OCI-LY3 (cell line): ENCODE data around the gene DROSHA.

ENCODE experiments used
- H2AFZ ChIP-seq: fragments of 200-600, 300-600 bp; shearing (Covaris generic); 2 replicates; pipeline ENCODE4 v1.6.0; 2014; ENCODE audit warnings: antibody characterized with exemption, low read depth, low read length
- H3K27ac ChIP-seq: fragments of 200-600, 300-600 bp; sonication (generic); 2 replicates; pipeline ENCODE4 v1.5.1; 2014; ENCODE audit warnings: mild to moderate bottlenecking, low read length, moderate library complexity, mixed read lengths
- H3K27me3 ChIP-seq: fragments of 200-600, 300-600 bp; sonication (generic); 2 replicates; pipeline ENCODE4 v1.6.1; 2014; ENCODE audit warnings: low read depth, low read length, mixed read lengths
- H3K36me3 ChIP-seq: fragments of 200-600, 300-600 bp; sonication (generic); replicated peaks from 2 replicates; pipeline ENCODE3; 2014; ENCODE audit warnings: low read depth, low read length, mixed read lengths
- H3K4me1 ChIP-seq: fragments of 300-600, 200-600 bp; sonication (generic); 2 replicates; pipeline ENCODE4 v1.6.1; 2014; ENCODE audit warnings: low read length, mixed read lengths
- H3K4me2 ChIP-seq: fragments of 200-600, 300-600 bp; sonication (generic); 2 replicates; pipeline ENCODE4 v1.6.1; 2014; ENCODE audit warnings: low read length, mixed read lengths
- H3K4me3 ChIP-seq: fragments of 300-600, 200-600 bp; sonication (generic); 2 replicates; pipeline ENCODE4 v1.5.1; 2014; ENCODE audit warnings: antibody characterized with exemption, mild to moderate bottlenecking, low read length, moderate library complexity
- H3K79me2 ChIP-seq: fragments of 300-600, 200-600 bp; shearing (Covaris generic); 2 replicates; pipeline ENCODE4 v1.6.1; 2014; ENCODE audit warnings: mild to moderate bottlenecking, low read length, mixed read lengths
- H3K9ac ChIP-seq: fragments of 300-600, 200-600 bp; shearing (Covaris generic); 2 replicates; pipeline ENCODE4 v1.6.0; 2014; ENCODE audit warnings: mild to moderate bottlenecking, low read length, moderate library complexity
- H3K9me3 ChIP-seq: fragments of 200-600, 300-600 bp; shearing (Covaris generic); 2 replicates; pipeline ENCODE4 v1.6.1; 2014; ENCODE audit warnings: low read length, mixed read lengths; ENCODE audit not compliant: insufficient read depth
- H4K20me1 ChIP-seq: fragments of 200-600, 300-600 bp; sonication (generic); 2 replicates; pipeline ENCODE4 v1.6.1; 2016; ENCODE audit warnings: low read length, mixed read lengths; ENCODE audit not compliant: insufficient read depth
- EZH2phosphoT487 ChIP-seq: fragments of 200-600 bp; shearing (Covaris generic); IDR thresholded peaks from 2 replicates; pipeline ENCODE4 v1.6.1; 2018; ENCODE audit warnings: antibody characterized with exemption, mixed run types, low read depth
- TF ChIP-seq, protein P1 (sequence below): fragments of 200-600, 300-600 bp; sonication (generic); IDR thresholded peaks from 2 replicates; pipeline ENCODE4 v1.5.1; 2014; ENCODE audit warnings: antibody characterized with exemption, low read length, low read depth

DROSHA gene, protein sequence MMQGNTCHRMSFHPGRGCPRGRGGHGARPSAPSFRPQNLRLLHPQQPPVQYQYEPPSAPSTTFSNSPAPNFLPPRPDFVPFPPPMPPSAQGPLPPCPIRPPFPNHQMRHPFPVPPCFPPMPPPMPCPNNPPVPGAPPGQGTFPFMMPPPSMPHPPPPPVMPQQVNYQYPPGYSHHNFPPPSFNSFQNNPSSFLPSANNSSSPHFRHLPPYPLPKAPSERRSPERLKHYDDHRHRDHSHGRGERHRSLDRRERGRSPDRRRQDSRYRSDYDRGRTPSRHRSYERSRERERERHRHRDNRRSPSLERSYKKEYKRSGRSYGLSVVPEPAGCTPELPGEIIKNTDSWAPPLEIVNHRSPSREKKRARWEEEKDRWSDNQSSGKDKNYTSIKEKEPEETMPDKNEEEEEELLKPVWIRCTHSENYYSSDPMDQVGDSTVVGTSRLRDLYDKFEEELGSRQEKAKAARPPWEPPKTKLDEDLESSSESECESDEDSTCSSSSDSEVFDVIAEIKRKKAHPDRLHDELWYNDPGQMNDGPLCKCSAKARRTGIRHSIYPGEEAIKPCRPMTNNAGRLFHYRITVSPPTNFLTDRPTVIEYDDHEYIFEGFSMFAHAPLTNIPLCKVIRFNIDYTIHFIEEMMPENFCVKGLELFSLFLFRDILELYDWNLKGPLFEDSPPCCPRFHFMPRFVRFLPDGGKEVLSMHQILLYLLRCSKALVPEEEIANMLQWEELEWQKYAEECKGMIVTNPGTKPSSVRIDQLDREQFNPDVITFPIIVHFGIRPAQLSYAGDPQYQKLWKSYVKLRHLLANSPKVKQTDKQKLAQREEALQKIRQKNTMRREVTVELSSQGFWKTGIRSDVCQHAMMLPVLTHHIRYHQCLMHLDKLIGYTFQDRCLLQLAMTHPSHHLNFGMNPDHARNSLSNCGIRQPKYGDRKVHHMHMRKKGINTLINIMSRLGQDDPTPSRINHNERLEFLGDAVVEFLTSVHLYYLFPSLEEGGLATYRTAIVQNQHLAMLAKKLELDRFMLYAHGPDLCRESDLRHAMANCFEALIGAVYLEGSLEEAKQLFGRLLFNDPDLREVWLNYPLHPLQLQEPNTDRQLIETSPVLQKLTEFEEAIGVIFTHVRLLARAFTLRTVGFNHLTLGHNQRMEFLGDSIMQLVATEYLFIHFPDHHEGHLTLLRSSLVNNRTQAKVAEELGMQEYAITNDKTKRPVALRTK (N-terminal part only)

DNA sequence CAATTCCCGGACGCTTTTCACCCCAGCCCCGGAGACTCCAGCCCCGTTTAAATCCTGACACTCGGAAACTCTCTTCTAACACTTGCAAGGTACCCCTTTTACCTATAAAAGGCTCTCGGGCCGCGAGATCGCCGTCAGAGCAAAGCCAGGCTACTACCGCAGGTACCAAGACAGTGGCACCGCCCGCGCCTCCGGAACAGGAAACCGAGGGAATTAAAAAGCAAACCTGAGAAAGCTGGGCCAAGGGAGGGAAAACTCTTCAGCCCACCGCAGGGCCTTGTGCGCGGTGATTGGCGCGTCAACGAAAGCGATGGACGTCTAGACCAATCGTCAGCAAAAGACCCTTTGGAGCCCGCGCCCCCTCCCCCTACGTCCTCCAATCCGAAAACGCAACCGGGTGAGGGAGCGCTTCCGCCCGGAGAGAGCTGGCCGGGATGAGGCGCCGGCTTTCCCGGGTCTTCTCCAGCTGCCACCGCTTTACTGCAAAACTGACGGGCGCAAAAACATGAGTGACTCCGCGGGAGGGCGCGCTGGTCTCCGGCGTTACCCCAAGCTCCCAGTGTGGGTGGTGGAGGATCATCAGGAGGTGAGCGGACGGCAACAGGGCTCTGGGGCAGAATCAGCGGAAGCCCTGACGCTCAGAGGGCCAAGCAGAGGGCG is at the start of gene DROSHA, which contains the start of gene C5orf22:
DROSHA (minus strand) TSS at position 206 of the 660 bp plus-strand sequence. CDS start 3,034 bp downstream, outside the sequence.
C5orf22 (plus strand) TSS at position 414 of the 660 bp plus-strand sequence; CDS start at position 506, 92 bp downstream.
- peak within 1 kb of the TSS; percentile 72; the same call in 1 of the 2 replicates for H2AFZ ChIP-seq
- TF ChIP-seq, protein P1, sequence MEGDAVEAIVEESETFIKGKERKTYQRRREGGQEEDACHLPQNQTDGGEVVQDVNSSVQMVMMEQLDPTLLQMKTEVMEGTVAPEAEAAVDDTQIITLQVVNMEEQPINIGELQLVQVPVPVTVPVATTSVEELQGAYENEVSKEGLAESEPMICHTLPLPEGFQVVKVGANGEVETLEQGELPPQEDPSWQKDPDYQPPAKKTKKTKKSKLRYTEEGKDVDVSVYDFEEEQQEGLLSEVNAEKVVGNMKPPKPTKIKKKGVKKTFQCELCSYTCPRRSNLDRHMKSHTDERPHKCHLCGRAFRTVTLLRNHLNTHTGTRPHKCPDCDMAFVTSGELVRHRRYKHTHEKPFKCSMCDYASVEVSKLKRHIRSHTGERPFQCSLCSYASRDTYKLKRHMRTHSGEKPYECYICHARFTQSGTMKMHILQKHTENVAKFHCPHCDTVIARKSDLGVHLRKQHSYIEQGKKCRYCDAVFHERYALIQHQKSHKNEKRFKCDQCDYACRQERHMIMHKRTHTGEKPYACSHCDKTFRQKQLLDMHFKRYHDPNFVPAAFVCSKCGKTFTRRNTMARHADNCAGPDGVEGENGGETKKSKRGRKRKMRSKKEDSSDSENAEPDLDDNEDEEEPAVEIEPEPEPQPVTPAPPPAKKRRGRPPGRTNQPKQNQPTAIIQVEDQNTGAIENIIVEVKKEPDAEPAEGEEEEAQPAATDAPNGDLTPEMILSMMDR = no peak
- TF ChIP-seq EZH2phosphoT487 = no peak
- H3K79me2 ChIP-seq = peaks cover 40% of the 10 kb centered on the region
- H3K36me3 ChIP-seq = no peaks in the 10 kb centered on the region
- peak within 1 kb of the TSS; percentile 59 for H3K27ac ChIP-seq
- peak within 1 kb of the TSS; percentile 93 for H3K9ac ChIP-seq
- peak within 1 kb of the TSS; percentile 83 for H3K4me3 ChIP-seq
- H3K9me3 ChIP-seq = no peaks in the 10 kb centered on the region
- peaks cover 18% of the 10 kb centered on the region for H3K4me1 ChIP-seq
- no peaks in the 10 kb centered on the region for H3K27me3 ChIP-seq
- peak within 1 kb of the TSS; percentile 99 for H3K4me2 ChIP-seq
- H4K20me1 ChIP-seq = no peaks in the 10 kb centered on the region; the same call in 1 of the 2 replicates

DNA sequence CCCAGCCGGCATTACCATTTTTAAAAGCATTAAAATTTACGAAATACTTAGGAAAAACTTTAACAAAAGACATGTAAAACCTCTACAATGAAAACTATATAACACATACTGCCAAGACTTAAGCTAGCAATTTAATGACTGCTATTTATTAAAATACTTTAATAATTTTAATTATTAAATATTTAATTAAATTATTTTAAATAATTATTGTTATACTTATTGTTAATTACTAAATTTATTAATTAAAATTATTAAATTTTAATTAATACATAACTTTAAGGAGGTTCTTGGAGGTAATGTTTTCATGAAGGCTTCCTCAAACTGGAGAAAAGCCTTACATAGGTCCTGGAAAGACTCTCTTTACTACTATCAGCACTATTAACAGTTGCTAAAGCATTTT is 47.7 kb upstream of the DROSHA start:
- Histone ChIP-seq H3K4me2 (no peak overlapping the region), H3K79me2 (no peaks in the 10 kb centered on the region), H3K27me3 (peaks cover 15% of the 10 kb centered on the region), H3K27ac (no peak overlapping the region), H3K4me3 (no peak overlapping the region), H3K9ac (no peak overlapping the region), H2AFZ (no peak overlapping the region), H3K36me3 (no peaks in the 10 kb centered on the region), H3K4me1 (no peaks in the 10 kb centered on the region), H4K20me1 (no peaks in the 10 kb centered on the region), H3K9me3 (no peaks in the 10 kb centered on the region)
- TF ChIP-seq, protein P1 = no peak
- no peak for TF ChIP-seq EZH2phosphoT487

DNA sequence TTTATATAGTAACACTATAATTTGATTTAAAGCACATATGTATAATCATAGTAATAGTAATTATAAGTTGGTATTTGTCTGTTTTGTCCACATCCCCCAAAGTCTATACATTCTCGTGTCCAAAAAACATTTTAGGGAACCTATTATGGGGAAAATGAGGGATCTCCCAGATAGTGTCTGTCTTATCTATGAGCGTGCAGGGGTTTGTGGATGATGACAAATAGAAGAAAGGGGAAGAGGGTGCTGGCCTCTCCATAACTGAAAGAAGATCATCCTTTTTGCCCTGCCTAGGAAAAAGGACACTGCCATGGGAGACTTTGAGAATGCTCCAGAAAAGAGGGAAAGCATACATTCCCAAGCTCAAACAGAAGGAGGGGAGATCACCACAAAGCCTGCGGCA is 45.5 kb upstream of the DROSHA start:
- H2AFZ ChIP-seq = no peak overlapping the region
- H3K4me3 ChIP-seq = no peak overlapping the region
- H3K9me3 ChIP-seq = no peaks in the 10 kb centered on the region
- no peaks in the 10 kb centered on the region for H3K79me2 ChIP-seq
- no peak overlapping the region for H3K9ac ChIP-seq
- TF ChIP-seq, protein P1 = no peak
- TF ChIP-seq EZH2phosphoT487 = no peak
- H4K20me1 ChIP-seq = 0 out of 2 replicates have a peak, but pooled peaks cover 3% of the 10 kb centered on the region
- peaks cover 9% of the 10 kb centered on the region; the same call in 1 of the 2 replicates for H3K4me1 ChIP-seq
- H3K36me3 ChIP-seq = no peaks in the 10 kb centered on the region
- peaks cover 14% of the 10 kb centered on the region for H3K27me3 ChIP-seq
- H3K27ac ChIP-seq = no peak overlapping the region
- H3K4me2 ChIP-seq = no peak overlapping the region
